ENCODE data around the gene CLEC18A. TPM values are rescaled to one million over a fixed set of nuclear protein-coding genes. Genes with fewer than 3 reads are reported as not detected.

Gene CLEC18A
- total RNA-seq, 3 donors from 2014 or later: 0.43 to 2.9 (median 1.6) TPM

DNA sequence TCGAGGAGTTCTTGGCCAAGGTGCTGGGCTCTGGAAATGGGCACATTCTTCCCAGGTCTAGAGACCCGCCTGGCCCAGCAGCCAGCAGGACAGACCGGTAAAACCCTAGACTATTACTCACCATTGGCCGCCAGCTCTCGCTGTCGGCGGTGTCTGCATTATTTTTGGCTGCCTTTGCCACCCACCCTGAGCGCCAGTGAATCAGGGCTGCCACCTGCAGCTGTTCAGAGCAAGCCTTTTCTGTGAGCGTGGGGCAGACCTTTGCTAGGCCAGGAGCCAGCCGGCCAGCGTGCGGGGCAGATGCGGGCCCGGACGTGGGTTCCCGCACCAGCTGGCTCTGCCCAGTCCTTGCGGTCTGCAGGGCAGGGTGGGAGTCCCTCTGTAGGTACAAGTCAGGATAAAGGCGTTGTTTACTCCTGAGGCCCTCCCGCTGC lies 15.8 kb upstream of the CLEC18A start:
- Histone ChIP-seq H3K9me3 (no peaks in the 10 kb centered on the region), H3K4me1 (ENCODE audit: low read depth) (no peaks in the 10 kb centered on the region), H3K36me3 (ENCODE audit: low read depth) (no peaks in the 10 kb centered on the region), H3K4me3 (no peak overlapping the region)
- ATAC-seq (no peak), DNase-seq (no peak)
- intact Hi-C loops (cut with DNase I, micrococcal nuclease): no loop called here
- TF ChIP-seq, protein P1, sequence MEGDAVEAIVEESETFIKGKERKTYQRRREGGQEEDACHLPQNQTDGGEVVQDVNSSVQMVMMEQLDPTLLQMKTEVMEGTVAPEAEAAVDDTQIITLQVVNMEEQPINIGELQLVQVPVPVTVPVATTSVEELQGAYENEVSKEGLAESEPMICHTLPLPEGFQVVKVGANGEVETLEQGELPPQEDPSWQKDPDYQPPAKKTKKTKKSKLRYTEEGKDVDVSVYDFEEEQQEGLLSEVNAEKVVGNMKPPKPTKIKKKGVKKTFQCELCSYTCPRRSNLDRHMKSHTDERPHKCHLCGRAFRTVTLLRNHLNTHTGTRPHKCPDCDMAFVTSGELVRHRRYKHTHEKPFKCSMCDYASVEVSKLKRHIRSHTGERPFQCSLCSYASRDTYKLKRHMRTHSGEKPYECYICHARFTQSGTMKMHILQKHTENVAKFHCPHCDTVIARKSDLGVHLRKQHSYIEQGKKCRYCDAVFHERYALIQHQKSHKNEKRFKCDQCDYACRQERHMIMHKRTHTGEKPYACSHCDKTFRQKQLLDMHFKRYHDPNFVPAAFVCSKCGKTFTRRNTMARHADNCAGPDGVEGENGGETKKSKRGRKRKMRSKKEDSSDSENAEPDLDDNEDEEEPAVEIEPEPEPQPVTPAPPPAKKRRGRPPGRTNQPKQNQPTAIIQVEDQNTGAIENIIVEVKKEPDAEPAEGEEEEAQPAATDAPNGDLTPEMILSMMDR (IDR thresholded peaks at IDR 0.05): no peak

DNA sequence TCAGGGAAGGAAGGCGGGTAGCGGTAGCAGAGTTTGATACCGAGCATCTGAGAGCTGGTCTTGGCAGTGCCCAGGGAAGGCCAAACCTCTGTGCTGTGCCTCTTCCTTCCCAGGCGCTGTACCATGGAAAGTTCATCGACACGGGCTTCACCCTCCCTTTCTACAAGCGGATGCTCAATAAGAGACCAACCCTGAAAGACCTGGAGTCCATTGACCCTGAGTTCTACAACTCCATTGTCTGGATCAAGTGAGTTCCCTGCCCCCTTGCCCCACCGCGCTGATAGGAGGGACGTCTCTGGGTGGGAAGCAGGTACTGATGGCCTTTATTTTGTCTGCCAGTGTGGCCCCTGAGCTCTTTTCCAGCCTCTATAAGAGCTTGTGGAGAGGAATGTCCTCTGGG lies 15.4 kb upstream of the CLEC18A start:
- Histone ChIP-seq H3K4me1 (ENCODE audit: low read depth) (no peaks in the 10 kb centered on the region), H3K36me3 (ENCODE audit: low read depth) (no peaks in the 10 kb centered on the region), H3K9me3 (no peaks in the 10 kb centered on the region), H3K4me3 (no peak overlapping the region)
- intact Hi-C loops (cut with DNase I, micrococcal nuclease): no loop called here
- TF ChIP-seq, protein P1 (IDR thresholded peaks at IDR 0.05): no peak
- ATAC-seq: no peak
- DNase-seq: no peak

GRCh38 chr16:69936252-69936651 lies 14.9 kb upstream of the CLEC18A start:
- DNase-seq (no peak), ATAC-seq (no peak)
- Histone ChIP-seq H3K9me3 (no peaks in the 10 kb centered on the region), H3K36me3 (ENCODE audit: low read depth) (no peaks in the 10 kb centered on the region), H3K4me1 (ENCODE audit: low read depth) (no peaks in the 10 kb centered on the region), H3K4me3 (no peak overlapping the region)
- intact Hi-C loops (cut with DNase I, micrococcal nuclease): no loop called here
- TF ChIP-seq, protein P1 (IDR thresholded peaks at IDR 0.05): no peak

GRCh38 chr16:69936751-69937211 lies 14.4 kb upstream of the CLEC18A start:
- Histone ChIP-seq H3K9me3 (no peaks in the 10 kb centered on the region), H3K4me3 (no peak overlapping the region), H3K36me3 (ENCODE audit: low read depth) (no peaks in the 10 kb centered on the region), H3K4me1 (ENCODE audit: low read depth) (no peaks in the 10 kb centered on the region)
- DNase-seq (no peak), ATAC-seq (no peak)
- TF ChIP-seq, protein P1 (IDR thresholded peaks at IDR 0.05): no peak
- intact Hi-C loops (cut with DNase I, micrococcal nuclease): no loop called here

DNA sequence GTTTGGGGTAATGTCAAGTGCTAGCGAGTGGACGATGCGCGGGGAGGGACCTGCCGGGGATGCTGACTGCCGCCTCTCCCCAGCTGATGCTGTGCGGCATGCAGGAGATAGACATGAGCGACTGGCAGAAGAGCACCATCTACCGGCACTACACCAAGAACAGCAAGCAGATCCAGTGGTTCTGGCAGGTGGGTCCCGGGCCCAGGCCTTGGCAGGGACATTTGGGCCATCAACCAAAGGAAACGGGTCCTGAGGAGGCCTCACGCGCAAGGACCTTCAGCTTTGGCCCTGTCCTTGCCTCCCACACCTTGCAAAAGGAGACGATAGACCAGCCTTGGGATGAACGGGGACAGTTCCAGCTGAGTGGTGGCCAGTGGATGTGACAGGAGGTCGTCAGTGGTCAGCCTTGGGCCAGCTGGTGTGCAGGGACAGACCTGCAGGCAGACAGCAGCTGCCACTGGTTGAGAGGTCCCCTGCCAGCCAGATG lies 13.6 kb upstream of the CLEC18A start:
- no peak for ATAC-seq
- H3K4me1 ChIP-seq (ENCODE audit: low read depth): no peaks in the 10 kb centered on the region
- intact Hi-C loops (cut with DNase I, micrococcal nuclease): no loop called here
- no peak overlapping the region for H3K4me3 ChIP-seq
- H3K9me3 ChIP-seq: no peaks in the 10 kb centered on the region
- TF ChIP-seq, protein P1 (IDR thresholded peaks at IDR 0.05): no peak
- no peaks in the 10 kb centered on the region for H3K36me3 ChIP-seq (ENCODE audit: low read depth)
- no peak for DNase-seq

Measured in mucosa of descending colon (tissue), 3 donors.